ENCODE data around the gene RNU1-2. TPM values are rescaled to one million over a fixed set of nuclear protein-coding genes. Genes with fewer than 3 reads are reported as not detected.
"Not testable (repeated sequence)": the region's sequence is repeated elsewhere in the genome, so short reads cannot be mapped to it uniquely, and the experiment has no call there.

RNU1-2 gene
- total and polyA plus RNA-seq, 2 of the 4 experiments (the other 2 are of a cell fraction), result under 0.01 TPM; not detected in 1

DNA sequence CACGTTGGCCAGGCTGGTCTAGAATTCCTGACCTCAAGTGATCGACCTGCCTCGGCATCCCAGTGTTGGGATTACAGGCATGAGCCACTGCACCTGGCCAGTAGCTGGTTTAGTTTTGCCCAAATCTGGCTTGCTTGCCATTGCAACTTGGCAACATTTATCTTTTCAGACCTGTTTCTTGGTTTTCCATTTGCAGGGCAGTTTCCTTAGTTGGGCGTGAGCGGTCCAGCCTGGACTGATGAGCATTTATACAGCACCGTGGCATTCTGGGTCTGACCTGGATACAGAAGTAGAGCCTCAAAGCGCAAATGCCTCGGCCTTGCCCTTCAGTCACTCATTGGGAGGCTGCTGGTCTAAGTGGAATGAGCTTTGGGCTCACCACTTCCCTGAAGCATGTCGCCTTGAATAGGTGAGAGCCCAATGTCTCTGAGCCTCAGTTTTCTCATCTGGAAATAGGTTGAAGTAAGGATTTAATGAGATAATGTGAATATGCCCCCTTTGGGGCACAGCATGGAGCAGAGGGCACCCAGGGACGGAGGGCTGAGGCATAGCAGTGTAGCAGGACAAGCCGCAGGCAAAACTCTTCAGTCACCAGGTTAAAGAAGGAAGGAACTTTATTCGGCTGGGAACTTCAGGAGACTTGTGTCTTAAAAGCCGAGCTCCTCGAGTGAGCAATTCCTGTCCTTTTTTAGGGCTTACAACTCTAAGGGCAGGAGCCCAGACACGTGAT, 23.3 kb downstream of the RNU1-2 start:
- H4K8ac ChIP-seq (ENCODE audit: low read depth in 2 of 2, low read length in 2 of 2); in situ Hi-C loops (cut with MboI; ENCODE audit: low sequenced_read_pairs); CTCF ChIA-PET; H3K36me3 ChIP-seq (ENCODE audit: control insufficient read depth, insufficient read depth, low read length); H3K9me3 ChIP-seq (ENCODE audit: control insufficient read depth, insufficient read depth, low read length); H2AK5ac ChIP-seq (ENCODE audit: low read depth, low read length); DNase-seq; intact Hi-C loops (cut with micrococcal nuclease); H3K18ac ChIP-seq (ENCODE audit: low read depth, low read length); H2AK9ac ChIP-seq (replicated peaks; ENCODE audit: low read depth, low read length, poor library complexity); H3K4me2 ChIP-seq (ENCODE audit: low read depth, low read length); H3K27ac ChIP-seq (ENCODE audit: insufficient read depth, low read length); H3K14ac ChIP-seq (replicated peaks; ENCODE audit: low read depth, low read length); H4K5ac ChIP-seq (ENCODE audit: low read depth, low read length); H2BK15ac ChIP-seq (ENCODE audit: low read depth, low read length); dilution Hi-C loops (cut with HindIII; ENCODE audit: low sequenced_read_pairs, unreplicated experiment); H2BK120ac ChIP-seq (ENCODE audit: low read depth, low read length); H3K4ac ChIP-seq (ENCODE audit: low read depth, low read length); ATAC-seq (ENCODE audit: low read depth); H3K27me3 ChIP-seq (ENCODE audit: control insufficient read depth, insufficient read depth, low read length); H2AFZ ChIP-seq (replicated peaks; ENCODE audit: low read length, poor library complexity); H3K23ac ChIP-seq (ENCODE audit: low read depth, low read length); H2BK5ac ChIP-seq (ENCODE audit: low read depth, low read length, poor library complexity, severe bottlenecking); H4K91ac ChIP-seq (ENCODE audit: insufficient read depth, low read depth, low read length); H3K4me1 ChIP-seq (ENCODE audit: control insufficient read depth, insufficient read depth, low read length); H3K9ac ChIP-seq (ENCODE audit: low read depth, low read length); BruUV-seq (replicated peaks); H3K4me3 ChIP-seq (ENCODE audit: insufficient read depth, low read depth, low read length); H3K9me1 ChIP-seq (ENCODE audit: insufficient read depth, low read length); H3K56ac ChIP-seq (ENCODE audit: extremely low read depth, insufficient read depth, low read length); H4K20me1 ChIP-seq (ENCODE audit: insufficient read depth, low read length); H2BK20ac ChIP-seq (ENCODE audit: low read depth, low read length): not testable (repeated sequence)
- 79% methylated on average over 10 of the region's 15 CpGs; no CpG with 5 or more reads in 1 of the 2 experiments for WGBS, 2 experiments (ENCODE audit: extremely low coverage in 2 of 2, insufficient read length in 1 of 2)
- POLR2A ChIA-PET (ENCODE audit: unreplicated experiment), result interaction anchor here (0.6 kb wide), 1 partner anchor 13 kb away, joined by 6 read pairs; no protein-coding TSS in a partner anchor
- peaks cover 0 to 21% of the 10 kb centered on the region in 2 experiments; a peak in 2 of 4 replicates for H3K79me1 ChIP-seq (ENCODE audit: low read depth in 1 of 2, low read length in 2 of 2)
